EH (cell line): Measurements from ENCODE around the gene DDX52.
A peak's percentile ranks its signal among the peaks of the same experiment; 100 is the strongest.

Source experiments
- DNase-seq: peaks from one replicate; pipeline ENCODE4 v3.0.0-alpha.2; 2015; ENCODE audit warnings: low read depth

DDX52 gene

DNA sequence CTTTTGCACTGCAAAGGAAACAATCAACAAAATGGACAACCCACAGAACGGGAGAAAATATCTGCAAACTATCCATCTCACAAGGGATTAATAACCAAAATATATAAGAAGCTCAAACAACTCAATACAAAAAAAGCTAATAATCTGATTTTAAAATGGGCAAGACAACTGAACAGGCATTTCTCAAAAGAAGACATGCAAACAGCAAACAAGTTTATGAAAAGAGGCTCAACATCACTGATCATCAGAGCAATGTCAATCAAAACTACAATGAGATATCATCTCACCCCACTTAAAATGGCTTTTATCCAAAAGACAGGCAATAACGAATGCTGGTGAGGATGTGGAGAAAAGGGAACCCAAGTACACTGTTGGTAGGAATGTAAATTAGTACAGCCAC lies 68.8 kb downstream of the DDX52 start:
- DNase-seq: no peak

DNA sequence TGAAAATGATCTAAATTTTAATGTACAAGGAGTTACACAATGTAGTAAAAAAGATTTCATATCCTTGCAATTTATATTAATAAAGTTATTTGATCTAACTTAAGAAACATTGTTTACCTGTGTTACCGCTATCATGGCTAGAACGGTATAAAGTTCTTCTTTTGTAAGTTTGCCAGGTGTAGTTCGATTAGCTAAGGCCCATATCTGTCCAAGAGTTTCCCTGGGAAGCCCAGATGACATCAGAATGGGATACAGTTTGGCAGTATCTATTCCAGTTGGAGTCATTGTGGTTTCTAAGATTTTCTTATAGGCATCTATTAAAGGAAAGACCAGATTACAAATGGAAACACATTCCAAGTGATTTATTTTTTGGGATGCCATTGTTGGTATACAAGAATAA lies 71.6 kb downstream of the DDX52 start:
- no peak for DNase-seq

DNA sequence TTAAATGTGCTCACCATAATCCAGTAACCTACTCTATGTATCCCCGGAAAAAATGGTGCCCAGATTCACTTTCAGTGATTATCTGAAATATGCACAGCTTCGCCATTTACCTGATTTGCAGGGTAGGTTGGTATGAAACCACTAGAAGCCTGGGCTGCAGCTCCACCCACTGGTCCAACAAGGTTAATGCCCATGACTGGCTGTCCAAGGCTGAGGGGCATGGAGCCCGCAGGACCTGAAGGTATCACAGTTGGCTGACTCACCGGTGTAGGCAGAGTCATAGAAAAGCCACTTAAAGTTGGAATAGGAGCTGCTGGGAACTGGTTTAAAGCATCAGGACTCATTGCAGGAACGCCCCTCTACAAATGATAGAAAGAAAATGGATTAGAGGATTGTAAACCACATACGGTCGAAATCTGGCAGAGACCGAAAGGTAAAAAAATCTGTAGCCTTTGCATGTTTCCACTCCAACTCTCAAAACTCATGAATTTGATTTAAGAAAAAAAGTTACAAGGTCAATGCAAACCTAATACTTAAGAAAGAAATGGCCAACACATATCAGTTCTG lies 72.6 kb downstream of the DDX52 start:
- peak; percentile 66 for DNase-seq

DNA sequence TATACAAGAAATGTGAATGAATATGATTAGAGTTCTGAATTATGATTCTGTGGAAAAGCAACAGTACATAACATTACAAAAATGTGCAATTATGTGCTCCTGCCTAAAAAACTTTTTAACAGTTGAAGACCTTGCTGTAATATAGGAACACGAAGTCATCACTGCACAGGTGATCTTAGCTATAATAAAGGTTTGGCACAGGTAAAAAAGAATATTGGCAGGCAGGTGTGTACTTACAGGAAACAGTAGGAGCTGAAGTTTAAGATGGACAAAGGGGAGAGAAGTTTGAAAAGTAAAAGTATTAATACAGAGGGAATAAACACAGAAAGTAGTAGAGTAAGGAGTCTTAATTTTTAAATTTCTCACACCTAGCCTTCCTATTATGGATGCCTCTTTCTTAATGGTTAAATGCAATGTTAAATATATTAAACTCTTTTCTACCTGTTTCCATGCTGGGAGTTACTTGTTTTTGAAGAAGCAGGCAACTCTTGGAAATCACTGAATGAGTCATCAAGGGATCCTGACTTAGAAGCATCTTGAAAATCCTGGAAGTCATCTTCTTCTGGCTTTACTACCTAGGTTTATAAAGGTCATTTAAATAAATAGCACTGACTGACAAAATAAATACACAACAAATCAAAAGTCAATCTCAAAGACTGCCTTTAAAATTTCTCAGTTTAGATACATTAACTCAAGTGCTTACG lies 74.7 kb downstream of the DDX52 start:
- DNase-seq: no peak

DNA sequence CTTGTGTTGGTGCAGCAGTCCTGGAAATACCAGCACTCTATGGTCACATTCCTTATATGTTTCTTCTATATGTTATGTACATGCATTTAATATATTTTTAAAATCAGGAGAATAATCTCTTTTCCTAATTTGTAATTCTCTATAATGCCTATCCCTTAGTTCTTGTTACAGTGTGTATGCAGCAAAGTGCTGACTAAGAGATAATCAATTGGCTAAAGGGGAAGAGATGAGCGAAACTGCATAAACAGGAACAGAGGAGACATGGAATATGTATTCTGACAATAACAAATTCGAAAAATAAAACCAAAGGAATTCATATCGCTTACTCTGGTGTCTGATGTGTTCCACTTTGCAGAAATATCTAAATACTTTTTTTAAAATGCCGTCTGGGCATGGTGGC lies 75.7 kb downstream of the DDX52 start:
- DNase-seq: no peak

DNA sequence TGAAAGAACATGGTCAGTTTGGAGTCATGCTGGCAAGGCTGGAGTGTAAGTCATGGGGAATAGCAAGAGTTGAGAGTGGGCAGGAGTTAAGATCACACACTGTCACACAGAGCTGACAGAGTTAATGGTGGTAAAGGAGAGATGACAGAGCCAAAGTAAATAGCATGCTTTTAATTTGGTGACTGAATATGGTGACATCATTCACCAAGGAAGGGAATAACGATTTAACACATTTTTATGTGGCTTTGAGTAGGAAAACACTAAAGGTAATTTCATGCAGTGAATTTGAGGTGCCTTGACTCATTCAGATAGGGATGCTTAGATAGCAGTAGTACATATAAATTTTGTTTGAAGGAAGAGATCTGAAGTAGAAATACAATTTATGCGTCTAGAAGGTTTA lies 76.1 kb downstream of the DDX52 start:
- peak; percentile 34 for DNase-seq

DNA sequence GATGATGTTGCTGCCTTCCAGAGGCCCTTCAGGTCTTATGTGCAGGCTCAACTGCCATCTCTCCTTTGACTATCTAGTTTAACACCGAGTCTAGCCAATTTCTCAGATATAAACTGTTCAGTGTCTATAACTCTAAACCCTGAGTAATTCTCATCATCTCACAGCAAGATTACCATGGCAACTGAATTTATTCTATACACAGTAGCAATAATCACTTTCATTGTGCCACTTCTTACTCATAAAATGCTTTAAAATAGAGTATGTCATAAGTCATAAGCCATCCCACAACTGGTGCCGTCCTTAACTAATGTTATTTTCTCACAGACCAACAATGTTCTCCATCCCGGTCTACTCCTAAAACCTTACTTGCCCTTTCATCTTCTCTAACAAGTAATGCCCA lies 79.0 kb downstream of the DDX52 start:
- DNase-seq: no peak

DNA sequence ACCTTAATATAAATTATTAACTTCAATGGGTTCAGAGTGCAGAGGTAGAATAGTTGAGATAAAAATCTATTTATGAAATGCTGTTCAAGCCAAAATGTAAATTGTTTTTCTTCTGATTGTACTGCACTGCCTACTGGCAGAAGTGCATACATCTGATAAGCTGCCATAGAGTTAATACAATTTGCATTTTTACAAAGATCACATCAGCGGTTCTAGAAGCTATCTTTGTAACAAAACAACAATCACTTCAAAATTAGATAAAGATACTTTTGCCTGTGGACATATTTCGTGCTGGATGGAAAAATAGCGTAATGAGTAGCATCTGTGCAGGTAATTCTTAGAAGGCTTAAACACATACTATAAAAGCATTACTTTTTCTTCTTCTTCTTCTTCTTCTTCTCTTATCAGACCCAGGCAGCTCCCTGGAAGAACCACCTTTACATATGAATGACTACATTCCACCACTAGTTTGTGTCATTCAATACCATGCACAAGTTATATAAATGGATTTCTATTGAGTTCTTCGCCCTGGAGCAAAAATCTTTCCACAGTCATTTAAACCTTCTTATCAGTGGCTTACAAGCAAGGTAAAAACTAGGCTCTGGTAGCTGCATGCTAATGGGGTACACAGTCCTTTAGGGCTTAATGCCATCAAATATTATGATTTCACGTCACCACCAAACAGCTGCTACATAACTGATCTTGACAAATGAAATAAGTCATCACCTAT lies 81.1 kb downstream of the DDX52 start:
- DNase-seq: no peak
